ENCODE measurements around the gene EPM2A. TPM values are rescaled to one million over a fixed set of nuclear protein-coding genes. Genes with fewer than 3 reads are reported as not detected.
A peak's percentile ranks its signal among the peaks of the same experiment; 100 is the strongest.

Gene EPM2A
- polyA plus RNA-seq (2.4 to 3.6 TPM (median 2.4 TPM) in 3 replicates), polyA minus RNA-seq (1.4 to 4.8 TPM (median 3.2 TPM) in 3 replicates)
- polyA plus RNA-seq (2011; ENCODE audit: low read depth): 5.0 TPM
- 3.2 and 4.1 TPM in 2 replicates for polyA plus RNA-seq (2011; cell fraction: cytosol; rRNA removed)
- polyA plus RNA-seq (2011; cell fraction: nucleus; rRNA removed): 3.8 and 4.5 TPM in 2 replicates
- polyA plus RNA-seq (2012; ENCODE audit: low replicate concordance): 1.7 and 2.7 TPM in 2 replicates
- polyA minus RNA-seq (2011; cell fraction: cytosol; rRNA and poly(A)+ RNA removed): 11.5 TPM
- 5.7 and 7.6 TPM in 2 replicates for polyA minus RNA-seq (2011; cell fraction: nucleus; rRNA and poly(A)+ RNA removed)

GRCh38 chr6:145735356-145736165, at the start of gene EPM2A:
Gene EPM2A (minus strand): TSS chr6:145735520. CDS start chr6:145735498, 22 bp downstream.
- Histone ChIP-seq H3K27me3 (ENCODE audit: control insufficient read depth, extremely low read depth, insufficient read depth, low read length) (no peaks in the 10 kb centered on the region), H3K9ac (ENCODE audit: control insufficient read depth, extremely low read depth, insufficient read depth, low read length) (peak within 1 kb of the TSS; percentile 93), H3K9me1 (ENCODE audit: control insufficient read depth, extremely low read depth, insufficient read depth, low read length) (no peaks in the 10 kb centered on the region), H3K4me3 (ENCODE audit: control insufficient read depth in 2 of 3, extremely low read depth in 1 of 3, insufficient read depth in 2 of 3, low read depth in 1 of 3, low read length in 3 of 3) (peak within 1 kb of the TSS; percentile 57 to 86 (median 82)), H4K20me1 (ENCODE audit: control insufficient read depth, extremely low read depth, insufficient read depth, low read length) (no peaks in the 10 kb centered on the region), H3K9me3 (ENCODE audit: control insufficient read depth, low read depth, low read length) (no peaks in the 10 kb centered on the region), H3K79me2 (ENCODE audit: control insufficient read depth, insufficient read depth, low read length) (no peaks in the 10 kb centered on the region), H3K4me2 (ENCODE audit: control insufficient read depth, extremely low read depth, insufficient read depth, low read depth, low read length) (peak within 1 kb of the TSS; percentile 96), H3K4me1 (ENCODE audit: control insufficient read depth, extremely low read depth, insufficient read depth, low read length) (peaks cover 8% of the 10 kb centered on the region), H3K36me3 (ENCODE audit: control insufficient read depth in 2 of 2, extremely low read depth in 1 of 2, insufficient read depth in 2 of 2, low read length in 2 of 2) (no peaks in the 10 kb centered on the region), H2AFZ (ENCODE audit: control insufficient read depth, low read length) (peak within 1 kb of the TSS; percentile 92), H3K27ac (ENCODE audit: control insufficient read depth, insufficient read depth, low read length) (peak within 1 kb of the TSS; percentile 94)
- no peak for FAIRE-seq
- dilution Hi-C loops (cut with MboI; ENCODE audit: extremely low pct_ligation_motif_present, low sequenced_read_pairs): no loop called here
- DNase-seq (ENCODE audit: low read depth, low spot score): no peak
- no peak for TF ChIP-seq EZH2 (IDR thresholded peaks at IDR 0.05; ENCODE audit: low read length)
- no peak for TF ChIP-seq CTCF (optimal IDR thresholded peaks at IDR 0.05 in 1 of 3, IDR thresholded peaks at IDR 0.05 in 1 of 3, conservative IDR thresholded peaks at IDR 0.05 in 1 of 3; ENCODE audit: extremely low read depth in 1 of 3, insufficient read depth in 2 of 3, low read length in 3 of 3)

GRCh38 chr6:145784683-145785082, 49.4 kb upstream of the EPM2A start:
- TF ChIP-seq EZH2 (IDR thresholded peaks at IDR 0.05; ENCODE audit: low read length): no peak
- no peak for TF ChIP-seq CTCF (optimal IDR thresholded peaks at IDR 0.05 in 1 of 3, IDR thresholded peaks at IDR 0.05 in 1 of 3, conservative IDR thresholded peaks at IDR 0.05 in 1 of 3; ENCODE audit: extremely low read depth in 1 of 3, insufficient read depth in 2 of 3, low read length in 3 of 3)
- Histone ChIP-seq H3K36me3 (ENCODE audit: control insufficient read depth in 2 of 2, extremely low read depth in 1 of 2, insufficient read depth in 2 of 2, low read length in 2 of 2) (no peaks in the 10 kb centered on the region), H3K4me1 (ENCODE audit: control insufficient read depth, extremely low read depth, insufficient read depth, low read length) (no peaks in the 10 kb centered on the region), H3K9ac (ENCODE audit: control insufficient read depth, extremely low read depth, insufficient read depth, low read length) (no peak overlapping the region), H4K20me1 (ENCODE audit: control insufficient read depth, extremely low read depth, insufficient read depth, low read length) (no peaks in the 10 kb centered on the region), H3K4me2 (ENCODE audit: control insufficient read depth, extremely low read depth, insufficient read depth, low read depth, low read length) (no peak overlapping the region), H3K9me1 (ENCODE audit: control insufficient read depth, extremely low read depth, insufficient read depth, low read length) (no peaks in the 10 kb centered on the region), H3K9me3 (ENCODE audit: control insufficient read depth, low read depth, low read length) (no peaks in the 10 kb centered on the region), H3K4me3 (ENCODE audit: control insufficient read depth in 2 of 3, extremely low read depth in 1 of 3, insufficient read depth in 2 of 3, low read depth in 1 of 3, low read length in 3 of 3) (no peak overlapping the region), H3K27ac (ENCODE audit: control insufficient read depth, insufficient read depth, low read length) (no peak overlapping the region), H2AFZ (ENCODE audit: control insufficient read depth, low read length) (no peak overlapping the region), H3K27me3 (ENCODE audit: control insufficient read depth, extremely low read depth, insufficient read depth, low read length) (no peaks in the 10 kb centered on the region), H3K79me2 (ENCODE audit: control insufficient read depth, insufficient read depth, low read length) (no peaks in the 10 kb centered on the region)
- FAIRE-seq (no peak), DNase-seq (ENCODE audit: low read depth, low spot score) (no peak)
- dilution Hi-C loops (cut with MboI; ENCODE audit: extremely low pct_ligation_motif_present, low sequenced_read_pairs): no loop called here

All from keratinocyte (primary cell).